Measurements from ENCODE around the gene KNSTRN.

KNSTRN gene

DNA sequence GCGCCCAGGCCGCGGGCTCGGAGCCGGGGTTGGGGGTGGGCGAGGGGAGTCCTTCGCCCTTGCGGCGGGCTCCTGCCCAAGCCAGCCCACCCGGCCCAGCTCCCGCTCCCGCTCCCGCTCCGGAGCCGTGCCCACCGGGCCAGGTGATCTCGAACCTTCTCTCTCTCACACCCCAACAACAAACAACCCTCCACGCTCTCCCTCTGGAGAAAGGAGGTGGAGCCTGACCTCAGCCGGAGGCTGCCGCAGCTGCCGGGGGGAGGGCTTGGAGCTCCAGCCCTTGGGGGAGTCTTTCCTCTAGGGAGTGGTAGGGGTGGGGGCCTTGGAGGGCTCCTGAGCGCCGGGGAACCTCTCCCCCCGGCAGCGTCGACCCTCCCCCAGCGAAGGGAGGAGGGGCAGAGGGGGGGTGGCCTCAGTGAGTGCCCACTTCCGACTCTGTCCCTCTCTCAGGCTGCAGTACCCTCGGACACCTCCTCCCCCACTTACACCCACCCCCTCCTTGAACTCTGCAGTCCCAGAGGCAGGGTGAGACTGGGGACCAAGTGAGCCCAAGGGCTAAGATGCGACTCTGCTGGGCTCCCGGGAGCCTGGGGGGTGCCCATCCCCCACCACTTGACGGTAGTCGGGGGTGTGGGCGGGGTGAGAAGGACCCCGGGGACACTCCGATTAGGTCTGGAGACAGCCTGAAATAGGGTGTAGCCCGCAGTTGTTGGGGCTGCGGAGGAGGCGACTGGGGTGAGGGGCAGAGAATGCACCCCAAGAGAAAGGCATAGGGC lies 53.8 kb downstream of the KNSTRN start:
- TF ChIP-seq, protein P1, sequence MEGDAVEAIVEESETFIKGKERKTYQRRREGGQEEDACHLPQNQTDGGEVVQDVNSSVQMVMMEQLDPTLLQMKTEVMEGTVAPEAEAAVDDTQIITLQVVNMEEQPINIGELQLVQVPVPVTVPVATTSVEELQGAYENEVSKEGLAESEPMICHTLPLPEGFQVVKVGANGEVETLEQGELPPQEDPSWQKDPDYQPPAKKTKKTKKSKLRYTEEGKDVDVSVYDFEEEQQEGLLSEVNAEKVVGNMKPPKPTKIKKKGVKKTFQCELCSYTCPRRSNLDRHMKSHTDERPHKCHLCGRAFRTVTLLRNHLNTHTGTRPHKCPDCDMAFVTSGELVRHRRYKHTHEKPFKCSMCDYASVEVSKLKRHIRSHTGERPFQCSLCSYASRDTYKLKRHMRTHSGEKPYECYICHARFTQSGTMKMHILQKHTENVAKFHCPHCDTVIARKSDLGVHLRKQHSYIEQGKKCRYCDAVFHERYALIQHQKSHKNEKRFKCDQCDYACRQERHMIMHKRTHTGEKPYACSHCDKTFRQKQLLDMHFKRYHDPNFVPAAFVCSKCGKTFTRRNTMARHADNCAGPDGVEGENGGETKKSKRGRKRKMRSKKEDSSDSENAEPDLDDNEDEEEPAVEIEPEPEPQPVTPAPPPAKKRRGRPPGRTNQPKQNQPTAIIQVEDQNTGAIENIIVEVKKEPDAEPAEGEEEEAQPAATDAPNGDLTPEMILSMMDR (IDR thresholded peaks at IDR 0.05; ENCODE audit: low read depth, low read length), result no peak
- H3K4me3 ChIP-seq (ENCODE audit: low read depth, low read length), result peak overlapping the region; percentile 23

DNA sequence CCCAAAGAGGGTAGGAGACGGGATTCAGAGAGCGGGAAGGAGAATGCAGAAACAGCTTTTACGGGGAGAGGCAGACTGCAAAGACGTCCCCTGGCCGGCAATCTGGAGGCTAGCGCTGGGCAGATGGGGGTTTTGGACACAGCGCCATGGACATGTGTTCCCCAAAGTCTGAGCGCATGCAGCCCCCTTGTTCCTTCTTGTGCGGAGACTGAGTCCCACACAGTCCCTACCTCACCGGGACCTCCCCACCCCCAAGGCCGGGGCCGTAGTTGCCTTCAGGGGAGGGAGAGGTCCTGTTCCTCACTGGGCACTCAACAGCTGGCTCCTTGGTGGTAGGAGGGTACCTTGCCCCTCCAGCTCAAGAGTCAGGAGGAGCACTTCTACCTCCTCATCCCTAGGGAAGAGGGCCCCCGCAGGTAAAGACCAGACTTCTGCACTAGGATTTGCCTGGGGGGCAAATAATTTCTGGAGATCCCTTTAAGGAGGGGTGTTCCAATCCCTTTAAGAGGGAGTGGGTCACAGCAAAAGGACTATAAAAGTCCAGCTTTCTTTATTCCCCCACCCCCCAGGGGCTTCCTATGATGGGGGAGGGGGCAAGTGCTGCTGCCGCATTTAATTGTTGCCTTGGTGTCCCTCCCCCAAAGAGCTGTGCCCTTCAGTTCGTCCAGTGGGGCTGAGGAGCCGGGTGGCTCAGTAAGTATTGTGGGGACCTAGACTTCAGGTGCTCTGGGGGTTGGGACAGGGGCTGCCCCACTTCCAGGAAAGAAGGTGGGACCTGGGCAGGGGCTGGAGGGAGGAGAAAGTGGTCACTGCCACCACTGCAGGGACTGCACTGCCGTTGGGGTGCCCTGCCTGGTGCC lies 54.6 kb downstream of the KNSTRN start:
- TF ChIP-seq, protein P1 (IDR thresholded peaks at IDR 0.05; ENCODE audit: low read depth, low read length), result no peak
- H3K4me3 ChIP-seq (ENCODE audit: low read depth, low read length), result no peak overlapping the region

DNA sequence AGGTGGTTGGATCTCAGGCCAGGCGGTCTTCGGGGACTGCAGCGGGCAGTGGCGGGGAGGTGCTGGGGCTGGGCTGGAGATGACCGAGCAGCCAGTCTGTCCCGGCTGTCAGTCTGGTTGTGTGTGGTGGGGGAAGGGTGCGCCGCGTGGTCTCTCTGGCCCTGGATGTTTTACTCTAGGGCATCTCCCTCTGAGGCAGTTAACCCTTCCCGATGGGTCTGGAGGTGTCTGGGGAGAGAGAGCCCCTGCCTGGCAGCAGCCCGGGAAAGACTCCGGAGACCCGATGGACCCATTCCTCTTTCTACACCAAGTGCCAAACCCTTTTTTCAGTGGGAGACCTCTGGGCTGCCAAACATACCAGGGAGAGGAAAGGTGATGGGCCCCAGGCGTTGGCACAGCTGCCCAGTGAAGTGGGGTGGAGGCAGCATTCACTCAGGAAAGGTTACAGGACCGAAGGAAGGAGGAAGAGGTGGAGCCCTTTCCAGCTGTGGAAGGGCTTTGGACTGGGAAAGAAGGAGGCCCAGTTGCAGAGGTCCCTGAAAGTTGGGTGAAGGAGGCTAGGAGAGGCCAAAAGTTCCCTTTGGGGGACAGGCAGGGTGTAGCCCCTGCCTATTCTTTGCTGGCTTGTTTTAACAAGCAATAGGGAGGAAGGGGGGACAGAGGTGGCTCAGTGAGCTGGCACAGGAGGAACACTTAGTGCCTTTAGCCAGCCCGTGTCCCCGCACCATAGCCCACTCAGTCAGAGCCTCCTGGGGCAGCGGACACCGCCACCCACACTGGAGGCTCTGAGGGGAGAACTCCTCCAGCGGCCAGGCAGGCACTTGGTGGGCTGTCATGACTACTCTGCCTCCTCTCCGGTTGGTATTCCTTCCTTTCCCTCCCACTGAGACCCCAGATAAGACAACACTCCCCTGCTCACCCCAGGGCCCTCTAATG lies 55.5 kb downstream of the KNSTRN start:
- TF ChIP-seq, protein P1 (IDR thresholded peaks at IDR 0.05; ENCODE audit: low read depth, low read length), result no peak
- H3K4me3 ChIP-seq (ENCODE audit: low read depth, low read length), result no peak overlapping the region

DNA sequence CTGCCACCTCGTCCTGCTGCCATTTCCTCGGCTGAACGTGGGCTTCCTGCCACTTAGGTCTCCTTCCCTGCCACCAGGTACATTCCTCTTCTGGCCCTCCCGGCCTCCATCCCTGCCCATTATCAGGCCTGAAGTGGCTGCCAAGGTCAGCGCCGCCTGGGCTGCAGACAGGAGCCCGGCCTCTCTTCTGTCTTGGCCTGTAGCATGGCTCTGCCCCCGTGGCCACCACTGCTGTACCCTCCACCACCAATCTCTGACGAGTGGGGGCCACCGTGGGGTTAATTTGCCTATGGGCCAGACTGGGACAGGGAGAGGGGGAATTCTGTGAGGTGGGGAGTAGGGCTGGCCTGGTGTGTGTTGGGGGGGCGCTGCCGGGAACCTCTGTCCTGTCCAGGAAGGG lies 56.2 kb downstream of the KNSTRN start:
- H3K4me3 ChIP-seq (ENCODE audit: low read depth, low read length), result no peak overlapping the region

DNA sequence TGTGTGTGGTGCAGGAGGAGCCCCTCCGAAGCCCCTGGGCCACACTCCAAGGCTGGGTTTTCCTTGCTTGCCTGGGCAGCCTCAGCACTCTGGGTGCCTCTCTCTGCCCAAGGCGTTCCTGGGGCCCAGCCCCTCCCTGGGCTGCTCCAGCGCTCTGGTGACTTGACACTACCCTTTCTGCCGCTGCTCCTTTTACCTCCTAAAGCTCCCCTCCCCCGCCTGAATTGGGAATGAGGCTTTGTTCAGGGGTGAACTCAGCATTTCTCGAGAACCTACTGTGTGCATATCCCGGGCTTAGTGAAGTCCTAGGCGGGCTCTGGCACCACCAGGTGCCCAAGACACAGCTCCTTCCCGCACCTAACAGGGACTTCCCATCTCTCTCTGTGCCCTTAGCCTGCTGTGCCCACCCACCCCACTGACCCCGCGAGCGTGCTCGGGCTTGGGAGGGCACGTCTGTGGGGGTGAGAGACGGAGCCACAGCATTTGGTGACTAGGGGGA lies 57.0 kb downstream of the KNSTRN start:
- TF ChIP-seq, protein P1 (IDR thresholded peaks at IDR 0.05; ENCODE audit: low read depth, low read length), result no peak
- peak overlapping the region; percentile 50 for H3K4me3 ChIP-seq (ENCODE audit: low read depth, low read length)

More for the DNA sequence above, 56.2 kb downstream of the KNSTRN start:
- TF ChIP-seq, protein P1 (IDR thresholded peaks at IDR 0.05; ENCODE audit: low read depth, low read length), result no peak

DNA sequence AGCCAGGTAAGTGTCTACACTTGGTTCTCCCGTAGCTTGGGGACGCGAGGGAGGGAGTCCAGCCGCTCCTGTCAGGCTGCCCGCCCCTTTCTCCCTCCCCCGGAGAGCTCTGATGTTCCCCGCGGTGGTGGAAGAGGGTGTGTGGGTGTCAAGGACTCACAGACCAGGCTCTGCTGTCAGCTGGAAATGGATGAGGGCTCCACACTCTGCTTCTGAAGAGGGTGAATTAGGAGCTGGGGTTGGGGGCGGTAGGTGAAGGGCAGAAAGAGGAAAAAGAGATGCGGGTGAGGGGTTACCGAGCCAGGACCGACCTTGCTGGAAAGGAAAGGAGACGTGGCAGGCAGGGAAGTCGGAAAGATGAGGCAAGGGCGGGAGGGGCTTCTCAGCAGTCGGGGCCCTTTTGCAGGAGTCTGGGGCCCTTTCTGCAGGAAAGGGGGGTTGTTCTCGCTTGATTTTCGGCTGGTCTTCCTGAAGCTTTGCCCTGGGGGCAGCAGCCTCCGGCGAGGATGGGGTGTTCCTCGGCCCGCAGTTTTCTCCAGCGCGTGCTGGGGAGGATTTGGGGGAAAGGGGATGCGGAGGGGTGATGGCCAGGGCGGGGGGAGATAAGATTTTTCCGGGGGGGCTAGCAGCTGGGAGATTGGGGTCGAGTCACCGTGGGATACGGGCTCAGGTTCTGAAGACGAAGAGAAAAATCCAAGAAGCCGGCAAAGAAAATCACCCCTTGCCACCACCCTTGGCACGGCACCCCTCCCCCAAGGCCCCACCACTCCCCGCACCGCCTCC lies 57.6 kb downstream of the KNSTRN start:
- peak overlapping the region; percentile 50 for H3K4me3 ChIP-seq (ENCODE audit: low read depth, low read length)
- TF ChIP-seq, protein P1 (IDR thresholded peaks at IDR 0.05; ENCODE audit: low read depth, low read length), result no peak

Measured in WI38 (cell line).